HepG2 (cell line): Measurements from ENCODE around the gene TOR1AIP1. TPM values are rescaled to one million over a fixed set of nuclear protein-coding genes. Genes with fewer than 3 reads are reported as not detected.

Source experiments
- ETS1 ChIP-seq: sonication (generic); formaldehyde crosslinking; IDR thresholded peaks from 2 replicates; pipeline ENCODE4 v1.4.0; 2020; ENCODE audit warnings: missing genetic modification reagents
- GLMP ChIP-seq: sonication (generic); formaldehyde crosslinking; IDR thresholded peaks from 2 replicates; pipeline ENCODE4 v1.9.0; 2021; ENCODE audit warnings: missing genetic modification reagents, mild to moderate bottlenecking, borderline replicate concordance
- GPBP1L1 ChIP-seq: sonication (generic); formaldehyde crosslinking; IDR thresholded peaks from 2 replicates; pipeline ENCODE4 v1.5.0; 2020; ENCODE audit warnings: mild to moderate bottlenecking, missing genetic modification reagents
- HNRNPK ChIP-seq: fragments of 200-400 bp; formaldehyde crosslinking; IDR thresholded peaks from 2 replicates; pipeline ENCODE4 v1.6.1; 2018; ENCODE audit warnings: low read length, low read depth, moderate library complexity, mild to moderate bottlenecking; ENCODE audit not compliant: poor library complexity, severe bottlenecking
- NCOA5 ChIP-seq: sonication (generic); formaldehyde crosslinking; IDR thresholded peaks from 2 replicates; pipeline ENCODE4 v1.4.0; 2020; ENCODE audit warnings: missing genetic modification reagents
- NR2C2 ChIP-seq: sonication (generic); formaldehyde crosslinking; IDR thresholded peaks from 2 replicates; pipeline ENCODE4 v1.4.0; 2020; ENCODE audit warnings: missing genetic modification reagents, mild to moderate bottlenecking, moderate library complexity, borderline replicate concordance
- RBM39 ChIP-seq: fragments of 200-400 bp; formaldehyde crosslinking; IDR thresholded peaks from one replicate; pipeline ENCODE4 v1.6.1; 2018; ENCODE audit warnings: antibody characterized with exemption, mild to moderate bottlenecking, low read depth, low read length; ENCODE audit not compliant: poor library complexity, severe bottlenecking
- RNF219 ChIP-seq: sonication (generic); formaldehyde crosslinking; IDR thresholded peaks from 2 replicates; pipeline ENCODE4 v1.5.0; 2020; ENCODE audit warnings: mild to moderate bottlenecking, missing genetic modification reagents
- ZHX1 ChIP-seq: sonication (generic); formaldehyde crosslinking; IDR thresholded peaks from 2 replicates; pipeline ENCODE4 v1.8.1; 2022; ENCODE audit warnings: low read depth, mild to moderate bottlenecking, missing genetic modification reagents
- ZNF180 ChIP-seq: sonication (generic); formaldehyde crosslinking; IDR thresholded peaks from 2 replicates; pipeline ENCODE4 v1.4.0; 2020; ENCODE audit warnings: low read depth, missing genetic modification reagents, borderline replicate concordance
- ZNF20 ChIP-seq: sonication (generic); formaldehyde crosslinking; IDR thresholded peaks from 2 replicates; pipeline ENCODE4 v1.4.0; 2020; ENCODE audit warnings: mild to moderate bottlenecking, moderate library complexity, missing genetic modification reagents
- ZNF274 ChIP-seq: sonication (generic); formaldehyde crosslinking; IDR thresholded peaks from 2 replicates; pipeline ENCODE4 v1.5.1; 2020; ENCODE audit warnings: mild to moderate bottlenecking, missing genetic modification reagents
- ZNF275 ChIP-seq: sonication (generic); formaldehyde crosslinking; IDR thresholded peaks from 2 replicates; pipeline ENCODE4 v1.8.0; 2022; ENCODE audit warnings: missing genetic modification reagents, mild to moderate bottlenecking, inconsistent platforms, borderline replicate concordance
- ZNF382 ChIP-seq: sonication (generic); formaldehyde crosslinking; IDR thresholded peaks from 2 replicates; pipeline ENCODE4 v1.5.0; 2020; ENCODE audit warnings: missing genetic modification reagents, mild to moderate bottlenecking, borderline replicate concordance
- ZNF589 ChIP-seq: sonication (generic); formaldehyde crosslinking; conservative IDR thresholded peaks from 2 replicates; pipeline ENCODE4 v1.8.0; 2022; ENCODE audit warnings: mild to moderate bottlenecking, moderate library complexity, missing genetic modification reagents
- polyA plus RNA-seq, 8 experiments: library from polyadenylated mRNA; depleted of rRNA in 3 of 8; stranded (reverse) in 7 of 8; unstranded in 1 of 8; fragments of >200 nt; fragmentation: Illumina TruSeq in 4 of 8; extraction: Trizol in 4 of 8; gene quantifications; 2 replicates each; pipeline versions ENCODE4 v1.2.1 to v1.2.3, GENCODE V29; 2011 to 2016; ENCODE audit warnings: low read depth in 4 of 8, missing spikeins in 1 of 8, mixed read lengths in 1 of 8; ENCODE audit not compliant: insufficient read depth in 1 of 8
- total RNA-seq, 5 experiments: library from RNA; depleted of rRNA; stranded (reverse); fragments of >200 nt; fragmentation: Illumina TruSeq; extraction: Trizol; gene quantifications; 2 replicates each; pipeline ENCODE4 v1.2.3, GENCODE V29; 2016; ENCODE audit warnings: low read depth in 1 of 5

TOR1AIP1 gene
- total and polyA plus RNA-seq, 2 of the 13 experiments (the other 11 are each of a cell fraction or from before 2014, with no cell fraction given), result 15.6 to 29.0 TPM

GRCh38 chr1:179877586-179878265 lies 4.4 kb upstream of the TOR1AIP1 start, which contains the start of gene TOR1AIP2 (continued):
- TF ChIP-seq ZNF275 (CRISPR knock-in tag) (no peak), ZNF20 (CRISPR knock-in tag) (0 out of 2 replicates have a peak, but pooled peaks have one; percentile 72), NCOA5 (CRISPR knock-in tag) (no peak), GLMP (CRISPR knock-in tag) (no peak), ZHX1 (CRISPR knock-in tag) (0 out of 2 replicates have a peak, but pooled peaks have one; percentile 21), ZNF589 (CRISPR knock-in tag) (no peak), RBM39 (no peak), HNRNPK (no peak), ZNF274 (CRISPR knock-in tag) (no peak), ZNF382 (CRISPR knock-in tag) (no peak), RNF219 (CRISPR knock-in tag) (no peak), GPBP1L1 (no peak), NR2C2 (CRISPR knock-in tag) (peak; percentile 60; the same call in 1 of the 2 replicates), ZNF180 (CRISPR knock-in tag) (no peak), ETS1 (CRISPR knock-in tag) (no peak)
